ENCODE results near the gene TRAPPC10.

TRAPPC10 gene

DNA sequence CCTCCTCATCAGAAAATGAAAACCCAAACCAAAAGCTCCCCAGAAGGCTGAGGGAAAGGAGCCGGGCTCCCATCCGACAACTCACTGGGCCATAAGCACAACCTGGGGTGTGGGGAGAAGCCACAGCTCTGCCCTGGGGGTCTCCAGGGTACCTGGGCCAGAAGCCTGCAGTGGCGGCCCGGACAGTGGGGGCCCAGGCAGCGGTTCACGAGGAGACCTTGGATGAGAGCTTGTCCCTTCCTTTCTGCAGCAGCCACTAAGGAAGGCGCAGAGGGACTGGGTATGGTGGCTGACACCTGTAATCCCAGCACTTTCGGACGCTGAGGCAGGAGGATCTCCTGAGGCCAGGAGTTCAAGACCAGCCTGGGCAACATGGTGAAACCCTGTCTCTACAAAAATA, 17.5 kb upstream of the TRAPPC10 start:
- TF ChIP-seq, protein P1, sequence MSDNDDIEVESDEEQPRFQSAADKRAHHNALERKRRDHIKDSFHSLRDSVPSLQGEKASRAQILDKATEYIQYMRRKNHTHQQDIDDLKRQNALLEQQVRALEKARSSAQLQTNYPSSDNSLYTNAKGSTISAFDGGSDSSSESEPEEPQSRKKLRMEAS (IDR thresholded peaks at IDR 0.05), result no peak
- TF ChIP-seq RAD21 (IDR thresholded peaks at IDR 0.05; ENCODE audit: low read depth) (no peak), EGR1 (IDR thresholded peaks at IDR 0.05) (no peak), CEBPB (IDR thresholded peaks at IDR 0.05) (no peak), TAF1 (IDR thresholded peaks at IDR 0.05; ENCODE audit: low read depth) (no peak), TEAD4 (IDR thresholded peaks at IDR 0.05) (no peak), CREB1 (IDR thresholded peaks at IDR 0.05; ENCODE audit: low read depth) (no peak), YY1 (IDR thresholded peaks at IDR 0.05; ENCODE audit: low read depth) (no peak), NFIC (IDR thresholded peaks at IDR 0.05) (no peak), TCF12 (IDR thresholded peaks at IDR 0.05; ENCODE audit: low read depth) (no peak)
- TF ChIP-seq, protein P2, sequence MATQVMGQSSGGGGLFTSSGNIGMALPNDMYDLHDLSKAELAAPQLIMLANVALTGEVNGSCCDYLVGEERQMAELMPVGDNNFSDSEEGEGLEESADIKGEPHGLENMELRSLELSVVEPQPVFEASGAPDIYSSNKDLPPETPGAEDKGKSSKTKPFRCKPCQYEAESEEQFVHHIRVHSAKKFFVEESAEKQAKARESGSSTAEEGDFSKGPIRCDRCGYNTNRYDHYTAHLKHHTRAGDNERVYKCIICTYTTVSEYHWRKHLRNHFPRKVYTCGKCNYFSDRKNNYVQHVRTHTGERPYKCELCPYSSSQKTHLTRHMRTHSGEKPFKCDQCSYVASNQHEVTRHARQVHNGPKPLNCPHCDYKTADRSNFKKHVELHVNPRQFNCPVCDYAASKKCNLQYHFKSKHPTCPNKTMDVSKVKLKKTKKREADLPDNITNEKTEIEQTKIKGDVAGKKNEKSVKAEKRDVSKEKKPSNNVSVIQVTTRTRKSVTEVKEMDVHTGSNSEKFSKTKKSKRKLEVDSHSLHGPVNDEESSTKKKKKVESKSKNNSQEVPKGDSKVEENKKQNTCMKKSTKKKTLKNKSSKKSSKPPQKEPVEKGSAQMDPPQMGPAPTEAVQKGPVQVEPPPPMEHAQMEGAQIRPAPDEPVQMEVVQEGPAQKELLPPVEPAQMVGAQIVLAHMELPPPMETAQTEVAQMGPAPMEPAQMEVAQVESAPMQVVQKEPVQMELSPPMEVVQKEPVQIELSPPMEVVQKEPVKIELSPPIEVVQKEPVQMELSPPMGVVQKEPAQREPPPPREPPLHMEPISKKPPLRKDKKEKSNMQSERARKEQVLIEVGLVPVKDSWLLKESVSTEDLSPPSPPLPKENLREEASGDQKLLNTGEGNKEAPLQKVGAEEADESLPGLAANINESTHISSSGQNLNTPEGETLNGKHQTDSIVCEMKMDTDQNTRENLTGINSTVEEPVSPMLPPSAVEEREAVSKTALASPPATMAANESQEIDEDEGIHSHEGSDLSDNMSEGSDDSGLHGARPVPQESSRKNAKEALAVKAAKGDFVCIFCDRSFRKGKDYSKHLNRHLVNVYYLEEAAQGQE (IDR thresholded peaks at IDR 0.05; ENCODE audit: low read depth), result no peak
- TF ChIP-seq, protein P3, sequence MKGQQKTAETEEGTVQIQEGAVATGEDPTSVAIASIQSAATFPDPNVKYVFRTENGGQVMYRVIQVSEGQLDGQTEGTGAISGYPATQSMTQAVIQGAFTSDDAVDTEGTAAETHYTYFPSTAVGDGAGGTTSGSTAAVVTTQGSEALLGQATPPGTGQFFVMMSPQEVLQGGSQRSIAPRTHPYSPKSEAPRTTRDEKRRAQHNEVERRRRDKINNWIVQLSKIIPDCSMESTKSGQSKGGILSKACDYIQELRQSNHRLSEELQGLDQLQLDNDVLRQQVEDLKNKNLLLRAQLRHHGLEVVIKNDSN (IDR thresholded peaks at IDR 0.05), result no peak

DNA sequence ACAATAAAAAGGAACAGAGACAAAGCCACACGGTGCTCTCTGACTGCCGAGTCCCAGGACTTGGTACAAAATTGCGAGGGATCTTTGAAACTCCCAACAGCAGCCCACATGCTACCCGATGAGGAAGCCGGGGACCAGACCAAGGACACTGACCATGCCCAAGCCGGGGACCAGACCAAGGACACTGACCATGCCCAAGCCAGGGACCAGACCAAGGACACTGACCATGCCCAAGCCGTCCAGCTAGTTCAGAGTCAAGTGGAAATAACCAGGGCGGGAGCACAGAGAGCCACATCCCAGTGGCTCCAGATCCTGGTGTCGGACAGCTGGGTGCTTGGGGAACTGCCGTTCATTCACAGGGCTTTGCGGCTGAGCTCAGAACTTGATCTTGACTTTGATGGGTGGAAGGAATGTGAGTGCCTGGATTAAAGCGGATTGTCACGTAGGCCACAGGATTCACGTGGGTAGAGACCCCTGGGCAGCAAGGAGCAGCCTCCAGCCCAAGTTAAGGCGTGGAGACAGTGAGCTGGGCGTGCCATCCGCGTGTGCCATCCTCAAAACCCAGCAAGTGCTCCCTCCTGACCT, 16.5 kb upstream of the TRAPPC10 start:
- TF ChIP-seq TAF1 (IDR thresholded peaks at IDR 0.05; ENCODE audit: low read depth), result no peak
- TF ChIP-seq CREB1 (IDR thresholded peaks at IDR 0.05; ENCODE audit: low read depth), result no peak
- TF ChIP-seq, protein P2 (IDR thresholded peaks at IDR 0.05; ENCODE audit: low read depth), result no peak
- no peak for TF ChIP-seq TEAD4 (IDR thresholded peaks at IDR 0.05)
- TF ChIP-seq, protein P3 (IDR thresholded peaks at IDR 0.05), result no peak
- no peak for TF ChIP-seq CEBPB (IDR thresholded peaks at IDR 0.05)
- TF ChIP-seq NFIC (IDR thresholded peaks at IDR 0.05), result no peak
- no peak for TF ChIP-seq TCF12 (IDR thresholded peaks at IDR 0.05; ENCODE audit: low read depth)
- TF ChIP-seq EGR1 (IDR thresholded peaks at IDR 0.05), result no peak
- no peak for TF ChIP-seq RAD21 (IDR thresholded peaks at IDR 0.05; ENCODE audit: low read depth)
- TF ChIP-seq FOXM1 (IDR thresholded peaks at IDR 0.05; ENCODE audit: borderline replicate concordance, low read depth), result no peak
- TF ChIP-seq, protein P1 (IDR thresholded peaks at IDR 0.05), result no peak
- no peak for TF ChIP-seq EP300 (IDR thresholded peaks at IDR 0.05; ENCODE audit: borderline replicate concordance)
- TF ChIP-seq YY1 (IDR thresholded peaks at IDR 0.05; ENCODE audit: low read depth), result no peak
- no peak for TF ChIP-seq ZBTB7A (IDR thresholded peaks at IDR 0.05; ENCODE audit: low read depth)

DNA sequence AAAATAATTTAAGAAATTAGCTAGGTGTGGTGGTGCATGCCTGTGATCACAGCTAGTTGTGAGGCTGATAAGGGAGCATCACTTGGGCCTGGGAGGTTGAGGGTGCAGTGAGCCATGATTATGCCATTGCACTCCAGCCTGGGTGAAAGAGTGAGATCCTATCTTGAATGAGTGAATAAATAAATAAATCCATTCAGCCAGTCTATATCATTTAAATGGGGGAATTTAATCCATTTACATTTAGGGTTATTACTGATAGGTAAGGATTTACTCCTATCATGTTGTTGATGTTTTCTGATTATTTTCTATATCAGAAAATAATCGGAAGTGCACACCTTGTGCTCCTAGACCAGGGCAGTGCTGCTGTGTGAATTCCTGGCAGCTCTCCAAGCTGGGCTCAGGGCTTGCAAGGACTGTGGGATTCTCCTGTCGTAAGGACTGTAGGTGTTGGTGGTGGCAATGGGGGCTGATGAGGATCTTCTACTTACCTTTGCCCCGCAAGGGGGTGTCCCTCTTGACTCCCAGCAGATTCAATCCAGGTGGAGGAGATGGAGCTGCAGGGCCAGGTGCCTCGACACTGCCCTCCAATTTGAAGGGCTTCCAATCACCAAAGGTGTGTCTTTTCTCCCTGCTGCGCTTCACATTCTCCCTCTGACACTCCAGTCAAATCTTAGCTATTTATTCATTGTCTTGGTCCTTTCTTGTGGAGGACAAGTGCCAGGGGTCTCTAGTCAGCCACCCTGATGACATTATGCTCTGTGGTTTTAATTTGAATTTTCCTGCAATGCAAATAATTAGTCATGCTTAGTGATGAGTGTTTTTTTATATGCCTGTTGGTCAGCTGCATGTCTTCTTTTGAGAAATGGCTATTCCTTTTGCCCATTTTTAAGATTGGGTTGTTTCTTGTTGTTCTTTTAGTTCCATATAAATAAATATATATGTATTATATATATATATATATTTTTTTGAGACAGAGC, 14.1 kb upstream of the TRAPPC10 start:
- TF ChIP-seq, protein P2 (IDR thresholded peaks at IDR 0.05; ENCODE audit: low read depth), result no peak
- no peak for TF ChIP-seq CREB1 (IDR thresholded peaks at IDR 0.05; ENCODE audit: low read depth)

DNA sequence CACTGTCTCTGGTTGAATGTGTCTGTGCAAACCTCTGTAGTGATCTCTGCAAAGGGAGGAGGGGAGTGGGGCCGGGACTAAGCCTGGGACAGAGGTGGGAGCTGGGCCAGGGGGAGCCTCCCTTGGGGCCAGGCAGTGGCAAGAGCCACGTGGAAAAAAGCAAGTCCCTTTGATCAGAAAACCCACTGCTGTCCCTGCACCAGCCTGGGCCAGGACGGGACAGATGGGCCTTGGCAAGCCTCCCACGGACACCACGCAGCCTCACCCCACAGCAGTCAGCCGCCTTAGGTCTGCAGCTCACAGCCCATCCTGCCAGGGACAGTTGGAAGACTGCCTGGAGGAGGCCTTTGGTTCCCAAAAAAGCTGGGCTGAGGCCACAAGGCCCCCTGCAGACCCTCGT, 11.7 kb upstream of the TRAPPC10 start:
- TF ChIP-seq FOXM1 (IDR thresholded peaks at IDR 0.05; ENCODE audit: borderline replicate concordance, low read depth), result no peak
- TF ChIP-seq CREB1 (IDR thresholded peaks at IDR 0.05; ENCODE audit: low read depth), result no peak
- TF ChIP-seq ZBTB7A (IDR thresholded peaks at IDR 0.05; ENCODE audit: low read depth), result no peak
- TF ChIP-seq, protein P2 (IDR thresholded peaks at IDR 0.05; ENCODE audit: low read depth), result no peak
- no peak for TF ChIP-seq TAF1 (IDR thresholded peaks at IDR 0.05; ENCODE audit: low read depth)
- no peak for TF ChIP-seq TCF12 (IDR thresholded peaks at IDR 0.05; ENCODE audit: low read depth)
- no peak for TF ChIP-seq TEAD4 (IDR thresholded peaks at IDR 0.05)
- TF ChIP-seq YY1 (IDR thresholded peaks at IDR 0.05; ENCODE audit: low read depth), result no peak
- TF ChIP-seq RAD21 (IDR thresholded peaks at IDR 0.05; ENCODE audit: low read depth), result no peak
- TF ChIP-seq EGR1 (IDR thresholded peaks at IDR 0.05), result no peak
- no peak for TF ChIP-seq CEBPB (IDR thresholded peaks at IDR 0.05)
- TF ChIP-seq, protein P1 (IDR thresholded peaks at IDR 0.05), result no peak
- TF ChIP-seq, protein P3 (IDR thresholded peaks at IDR 0.05), result no peak

Measured in Ishikawa (cell line).